Measurements from ENCODE around the gene GJB4. TPM values are rescaled to one million over a fixed set of nuclear protein-coding genes. Genes with fewer than 3 reads are reported as not detected.

Gene GJB4
- total RNA-seq, 1 donor, result not detected

DNA sequence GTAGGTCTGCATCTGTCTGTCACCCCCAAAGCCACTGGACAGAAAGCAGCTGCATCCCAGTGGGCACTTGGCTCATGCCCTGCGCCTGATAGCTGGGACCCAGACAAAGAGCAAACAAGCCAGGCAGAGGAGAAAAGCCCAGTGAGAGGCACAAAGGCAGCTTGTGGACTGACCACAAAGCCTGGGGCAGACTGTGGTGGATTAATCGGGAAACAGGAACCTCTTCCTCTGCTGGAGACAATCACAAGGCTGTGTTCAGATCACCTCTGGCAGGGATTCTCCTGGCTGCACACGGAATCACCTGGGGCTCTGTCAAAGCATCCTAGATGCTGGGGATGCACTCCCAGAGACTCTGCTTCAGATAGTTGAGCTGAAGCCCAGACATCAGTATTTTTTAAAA lies 19.9 kb upstream of the GJB4 start:
- TF ChIP-seq CTCF (IDR thresholded peaks at IDR 0.05; ENCODE audit: insufficient read depth, low read length), result no peak
- DNase-seq (ENCODE audit: low read depth), result no peak
- no peak overlapping the region for H3K4me3 ChIP-seq (ENCODE audit: low read depth, low read length)

GRCh38 chr1:34740161-34740868 lies 19.2 kb upstream of the GJB4 start:
- no peak overlapping the region for H3K4me3 ChIP-seq (ENCODE audit: low read depth, low read length)
- no peak for TF ChIP-seq CTCF (IDR thresholded peaks at IDR 0.05; ENCODE audit: insufficient read depth, low read length)
- DNase-seq (ENCODE audit: low read depth), result no peak

DNA sequence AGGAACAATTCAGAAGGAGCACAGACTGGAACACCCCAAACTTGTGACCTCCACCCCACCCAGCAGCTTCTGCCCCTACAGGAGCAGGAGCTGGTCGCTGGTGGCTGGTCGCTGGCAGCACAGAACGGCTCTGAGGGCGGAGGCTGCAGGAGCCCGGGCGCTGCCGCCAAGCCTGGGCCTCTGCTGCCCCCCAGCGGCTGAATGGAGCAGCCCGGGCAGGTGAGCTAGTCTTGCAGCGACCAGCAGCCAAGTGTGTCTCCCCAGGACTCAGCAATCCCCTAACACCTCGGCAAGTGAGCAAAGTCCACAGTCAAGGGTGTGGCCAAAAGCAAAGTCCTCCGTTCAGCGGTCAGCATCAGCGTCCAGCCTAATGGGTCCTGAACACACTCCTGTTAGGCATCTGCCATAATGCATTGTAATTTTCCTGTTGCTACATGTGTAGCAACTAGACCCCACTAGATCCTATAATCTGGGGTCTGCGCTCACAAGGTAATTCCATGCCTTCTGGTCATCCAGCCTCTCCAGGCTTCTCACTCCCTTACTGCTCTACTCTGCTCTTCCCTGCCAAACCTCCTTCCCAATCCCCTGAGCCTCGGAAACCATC lies 16.8 kb upstream of the GJB4 start:
- H3K4me3 ChIP-seq (ENCODE audit: low read depth, low read length), result no peak overlapping the region
- peak; percentile 99 for TF ChIP-seq CTCF (IDR thresholded peaks at IDR 0.05; ENCODE audit: insufficient read depth, low read length)
- DNase-seq (ENCODE audit: low read depth), result peak; percentile 61

GRCh38 chr1:34743775-34744174 lies 15.8 kb upstream of the GJB4 start:
- TF ChIP-seq CTCF (IDR thresholded peaks at IDR 0.05; ENCODE audit: insufficient read depth, low read length), result no peak
- no peak overlapping the region for H3K4me3 ChIP-seq (ENCODE audit: low read depth, low read length)
- no peak for DNase-seq (ENCODE audit: low read depth)

DNA sequence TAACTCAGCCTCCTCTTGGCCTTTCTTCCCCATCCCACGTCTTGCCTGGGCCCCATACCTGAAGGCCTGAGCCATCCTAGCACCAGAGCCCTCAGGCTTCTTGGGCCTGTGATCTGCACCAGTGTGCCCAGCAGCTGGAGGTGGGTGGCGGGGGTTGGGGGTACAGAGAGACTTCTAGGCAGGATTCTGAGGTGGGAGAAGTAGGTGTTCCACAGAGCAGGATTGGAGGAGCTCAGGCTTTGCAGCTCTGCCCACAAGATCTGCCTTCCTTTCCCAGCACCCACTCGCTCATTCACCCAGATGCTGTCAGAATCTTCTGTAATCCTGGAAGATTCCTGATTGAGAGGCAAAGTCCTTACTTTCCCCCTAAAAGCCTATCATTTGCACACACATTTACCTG lies 14.7 kb upstream of the GJB4 start:
- no peak overlapping the region for H3K4me3 ChIP-seq (ENCODE audit: low read depth, low read length)
- DNase-seq (ENCODE audit: low read depth), result no peak
- no peak for TF ChIP-seq CTCF (IDR thresholded peaks at IDR 0.05; ENCODE audit: insufficient read depth, low read length)

- DNase-seq (ENCODE audit: low read depth), result no peak
- H3K4me3 ChIP-seq (ENCODE audit: low read depth, low read length), result no peak overlapping the region
- no peak for TF ChIP-seq CTCF (IDR thresholded peaks at IDR 0.05; ENCODE audit: insufficient read depth, low read length)
These were observed 13.9 kb upstream of the GJB4 start for GRCh38 chr1:34745666-34746065.
